ENCODE results near the gene INTS13.
"Not testable (repeated sequence)": the region's sequence is repeated elsewhere in the genome, so short reads cannot be mapped to it uniquely, and the experiment has no call there.

The INTS13 gene

GRCh38 chr12:26936559-26937442, 980 bp downstream of the INTS13 start:
- no peak for DNase-seq (ENCODE audit: low read depth in 2 of 2, low spot score in 1 of 2)

GRCh38 chr12:26935636-26936378, 2.0 kb downstream of the INTS13 start:
- DNase-seq (ENCODE audit: low read depth in 2 of 2, low spot score in 1 of 2): no peak

- DNase-seq (ENCODE audit: low read depth in 2 of 2, low spot score in 1 of 2): no peak
These were observed 8.2 kb downstream of the INTS13 start for GRCh38 chr12:26929590-26929989.

- no peak for DNase-seq (ENCODE audit: low read depth in 2 of 2, low spot score in 1 of 2)
These were observed 9.1 kb downstream of the INTS13 start for GRCh38 chr12:26928661-26929060.

GRCh38 chr12:26921886-26922285, 15.9 kb downstream of the INTS13 start:
- DNase-seq (ENCODE audit: low read depth in 2 of 2, low spot score in 1 of 2): no peak

- no peak for DNase-seq (ENCODE audit: low read depth in 2 of 2, low spot score in 1 of 2)
These were observed 18.6 kb downstream of the INTS13 start for GRCh38 chr12:26919216-26919555.

GRCh38 chr12:26918321-26919215, 19.2 kb downstream of the INTS13 start:
- no peak for DNase-seq (ENCODE audit: low read depth in 2 of 2, low spot score in 1 of 2)

GRCh38 chr12:26906704-26907103, 31.1 kb downstream of the INTS13 start:
- DNase-seq (ENCODE audit: low read depth in 2 of 2, low spot score in 1 of 2): no peak

- DNase-seq (ENCODE audit: low read depth in 2 of 2, low spot score in 1 of 2): no peak
These were observed 31.8 kb downstream of the INTS13 start for GRCh38 chr12:26906024-26906423.

- not testable (repeated sequence) for DNase-seq (ENCODE audit: low read depth in 2 of 2, low spot score in 1 of 2)
These were observed 34.4 kb downstream of the INTS13 start for GRCh38 chr12:26903396-26903795.

GRCh38 chr12:26896913-26897312, 40.9 kb downstream of the INTS13 start:
- no peak for DNase-seq (ENCODE audit: low read depth in 2 of 2, low spot score in 1 of 2)

- DNase-seq (ENCODE audit: low read depth in 2 of 2, low spot score in 1 of 2): no peak
These were observed 42.1 kb downstream of the INTS13 start for GRCh38 chr12:26895672-26896071.

- no peak for DNase-seq (ENCODE audit: low read depth in 2 of 2, low spot score in 1 of 2)
These were observed 46.1 kb downstream of the INTS13 start for GRCh38 chr12:26891704-26892103.

- DNase-seq (ENCODE audit: low read depth in 2 of 2, low spot score in 1 of 2): no peak
These were observed 47.0 kb downstream of the INTS13 start for GRCh38 chr12:26890784-26891183.

- DNase-seq (ENCODE audit: low read depth in 2 of 2, low spot score in 1 of 2): peak; percentile 67 to 72
These were observed 52.8 kb downstream of the INTS13 start for GRCh38 chr12:26884765-26885576.

GRCh38 chr12:26880625-26881024, 57.2 kb downstream of the INTS13 start:
- no peak for DNase-seq (ENCODE audit: low read depth in 2 of 2, low spot score in 1 of 2)

GRCh38 chr12:26878661-26879119, 59.1 kb downstream of the INTS13 start:
- no peak for DNase-seq (ENCODE audit: low read depth in 2 of 2, low spot score in 1 of 2)

- DNase-seq (ENCODE audit: low read depth in 2 of 2, low spot score in 1 of 2): no peak
These were observed 63.1 kb downstream of the INTS13 start for GRCh38 chr12:26874501-26875296.

GRCh38 chr12:26872625-26873024, 65.2 kb downstream of the INTS13 start:
- no peak for DNase-seq (ENCODE audit: low read depth in 2 of 2, low spot score in 1 of 2)

- no peak for DNase-seq (ENCODE audit: low read depth in 2 of 2, low spot score in 1 of 2)
These were observed 65.8 kb downstream of the INTS13 start for GRCh38 chr12:26871985-26872384.

Data from stimulated activated CD8-positive, alpha-beta memory T cell treated with anti-CD3 and anti-CD28 coated beads, Interleukin-4, amount 100 ng/mL, for 1 hour (primary cell).